ENCODE measurements around the gene PIEZO1.

PIEZO1 gene

GRCh38 chr16:88805887-88806393 lies 20.9 kb upstream of the PIEZO1 start:
- DNase-seq (ENCODE audit: low spot score in 2 of 2) (no peak), ATAC-seq (replicated peaks; ENCODE audit: extremely low read depth, poor library complexity, severe bottlenecking) (no peak)
- Mint-ChIP-seq H3K4me3 (no peak overlapping the region), H3K27ac (ENCODE audit: low read depth) (no peak overlapping the region), H3K27me3 (no peaks in the 10 kb centered on the region), H3K4me1 (peaks cover 8% of the 10 kb centered on the region), H3K9me3 (no peaks in the 10 kb centered on the region), H3K36me3 (ENCODE audit: insufficient read depth) (peaks cover 25% of the 10 kb centered on the region)

- Mint-ChIP-seq H3K9me3 (no peaks in the 10 kb centered on the region), H3K27ac (ENCODE audit: low read depth) (no peak overlapping the region), H3K4me3 (no peak overlapping the region), H3K27me3 (no peaks in the 10 kb centered on the region), H3K4me1 (peaks cover 4% of the 10 kb centered on the region), H3K36me3 (ENCODE audit: insufficient read depth) (peaks cover 27% of the 10 kb centered on the region)
- ATAC-seq (replicated peaks; ENCODE audit: extremely low read depth, poor library complexity, severe bottlenecking) (no peak), DNase-seq (ENCODE audit: low spot score in 2 of 2) (no peak)
Measured at GRCh38 chr16:88805340-88805715, 20.3 kb upstream of the PIEZO1 start.

GRCh38 chr16:88804552-88805339 lies 19.7 kb upstream of the PIEZO1 start:
- H3K9me3 Mint-ChIP-seq: no peaks in the 10 kb centered on the region
- H3K27me3 Mint-ChIP-seq: no peaks in the 10 kb centered on the region
- peaks cover 25% of the 10 kb centered on the region for H3K36me3 Mint-ChIP-seq (ENCODE audit: insufficient read depth)
- DNase-seq (ENCODE audit: low spot score in 2 of 2) (no peak), ATAC-seq (replicated peaks; ENCODE audit: extremely low read depth, poor library complexity, severe bottlenecking) (no peak)
- peak overlapping the region; percentile 88 for H3K27ac Mint-ChIP-seq (ENCODE audit: low read depth)
- peak overlapping the region; percentile 81 for H3K4me3 Mint-ChIP-seq
- peaks cover 4% of the 10 kb centered on the region for H3K4me1 Mint-ChIP-seq

GRCh38 chr16:88804173-88804551 lies 19.1 kb upstream of the PIEZO1 start:
- Mint-ChIP-seq H3K27ac (ENCODE audit: low read depth) (peak overlapping the region; percentile 88), H3K4me3 (peak overlapping the region; percentile 81), H3K27me3 (no peaks in the 10 kb centered on the region), H3K36me3 (ENCODE audit: insufficient read depth) (peaks cover 23% of the 10 kb centered on the region), H3K4me1 (peaks cover under 1% of the 10 kb centered on the region), H3K9me3 (no peaks in the 10 kb centered on the region)
- ATAC-seq (replicated peaks; ENCODE audit: extremely low read depth, poor library complexity, severe bottlenecking): no peak
- DNase-seq (ENCODE audit: low spot score in 2 of 2): no peak

- Mint-ChIP-seq H3K27ac (ENCODE audit: low read depth) (peak within 1 kb of the TSS; percentile 88), H3K27me3 (no peaks in the 10 kb centered on the region), H3K36me3 (ENCODE audit: insufficient read depth) (peaks cover 21% of the 10 kb centered on the region), H3K9me3 (no peaks in the 10 kb centered on the region), H3K4me3 (peak within 1 kb of the TSS; percentile 81), H3K4me1 (no peaks in the 10 kb centered on the region)
- peak; percentile 69 to 71 for DNase-seq (ENCODE audit: low spot score in 2 of 2)
- ATAC-seq (replicated peaks; ENCODE audit: extremely low read depth, poor library complexity, severe bottlenecking): peak; percentile 53
Measured at GRCh38 chr16:88803264-88803987, 18.4 kb upstream of the PIEZO1 start, which contains the start of gene CDT1. TSS of gene CDT1 (plus strand) at chr16:88803789. CDS start at chr16:88803832, 43 bp downstream.

- Mint-ChIP-seq H3K4me1 (peaks cover 2% of the 10 kb centered on the region), H3K36me3 (ENCODE audit: insufficient read depth) (peaks cover 21% of the 10 kb centered on the region), H3K27me3 (no peaks in the 10 kb centered on the region), H3K9me3 (no peaks in the 10 kb centered on the region), H3K4me3 (no peak overlapping the region), H3K27ac (ENCODE audit: low read depth) (peak overlapping the region; percentile 51)
- DNase-seq (ENCODE audit: low spot score in 2 of 2) (no peak), ATAC-seq (replicated peaks; ENCODE audit: extremely low read depth, poor library complexity, severe bottlenecking) (no peak)
Measured at GRCh38 chr16:88800277-88800592, 15.2 kb upstream of the PIEZO1 start.

GRCh38 chr16:88799569-88800276 lies 14.7 kb upstream of the PIEZO1 start:
- no peaks in the 10 kb centered on the region for H3K9me3 Mint-ChIP-seq
- H3K36me3 Mint-ChIP-seq (ENCODE audit: insufficient read depth): peaks cover 21% of the 10 kb centered on the region
- no peak overlapping the region for H3K4me3 Mint-ChIP-seq
- H3K27ac Mint-ChIP-seq (ENCODE audit: low read depth): peak overlapping the region; percentile 51
- peaks cover 7% of the 10 kb centered on the region for H3K4me1 Mint-ChIP-seq
- DNase-seq (ENCODE audit: low spot score in 2 of 2): no peak
- no peaks in the 10 kb centered on the region for H3K27me3 Mint-ChIP-seq
- ATAC-seq (replicated peaks; ENCODE audit: extremely low read depth, poor library complexity, severe bottlenecking): no peak

GRCh38 chr16:88798772-88799455 lies 13.9 kb upstream of the PIEZO1 start:
- Mint-ChIP-seq H3K4me1 (peaks cover 10% of the 10 kb centered on the region), H3K4me3 (no peak overlapping the region), H3K27me3 (no peaks in the 10 kb centered on the region), H3K27ac (ENCODE audit: low read depth) (no peak overlapping the region), H3K36me3 (ENCODE audit: insufficient read depth) (peaks cover 18% of the 10 kb centered on the region), H3K9me3 (no peaks in the 10 kb centered on the region)
- ATAC-seq (replicated peaks; ENCODE audit: extremely low read depth, poor library complexity, severe bottlenecking): no peak
- no peak for DNase-seq (ENCODE audit: low spot score in 2 of 2)

- no peak for ATAC-seq (replicated peaks; ENCODE audit: extremely low read depth, poor library complexity, severe bottlenecking)
- no peak for DNase-seq (ENCODE audit: low spot score in 2 of 2)
- Mint-ChIP-seq H3K4me1 (peaks cover 10% of the 10 kb centered on the region), H3K36me3 (ENCODE audit: insufficient read depth) (peaks cover 12% of the 10 kb centered on the region), H3K27ac (ENCODE audit: low read depth) (no peak overlapping the region), H3K27me3 (no peaks in the 10 kb centered on the region), H3K4me3 (no peak overlapping the region), H3K9me3 (no peaks in the 10 kb centered on the region)
Measured at GRCh38 chr16:88798073-88798472, 13.1 kb upstream of the PIEZO1 start.

GRCh38 chr16:88796278-88796677 lies 11.3 kb upstream of the PIEZO1 start:
- Mint-ChIP-seq H3K36me3 (ENCODE audit: insufficient read depth) (peaks cover 4% of the 10 kb centered on the region), H3K27me3 (no peaks in the 10 kb centered on the region), H3K4me3 (no peak overlapping the region), H3K27ac (ENCODE audit: low read depth) (no peak overlapping the region), H3K9me3 (no peaks in the 10 kb centered on the region), H3K4me1 (peaks cover 15% of the 10 kb centered on the region)
- DNase-seq (ENCODE audit: low spot score in 2 of 2): no peak
- no peak for ATAC-seq (replicated peaks; ENCODE audit: extremely low read depth, poor library complexity, severe bottlenecking)

- ATAC-seq (replicated peaks; ENCODE audit: extremely low read depth, poor library complexity, severe bottlenecking) (no peak), DNase-seq (ENCODE audit: low spot score in 2 of 2) (no peak)
- Mint-ChIP-seq H3K4me1 (peaks cover 33% of the 10 kb centered on the region), H3K36me3 (ENCODE audit: insufficient read depth) (peaks cover 4% of the 10 kb centered on the region), H3K4me3 (no peak overlapping the region), H3K27me3 (no peaks in the 10 kb centered on the region), H3K27ac (ENCODE audit: low read depth) (no peak overlapping the region), H3K9me3 (no peaks in the 10 kb centered on the region)
Measured at GRCh38 chr16:88793251-88793954, 8.4 kb upstream of the PIEZO1 start.

All from central memory CD8-positive, alpha-beta T cell (primary cell).